ENCODE measurements around the gene UGT2B7.

GRCh38 chr4:69078852-69079251 lies 17.4 kb upstream of the UGT2B7 start:
- TF ChIP-seq, protein P1, sequence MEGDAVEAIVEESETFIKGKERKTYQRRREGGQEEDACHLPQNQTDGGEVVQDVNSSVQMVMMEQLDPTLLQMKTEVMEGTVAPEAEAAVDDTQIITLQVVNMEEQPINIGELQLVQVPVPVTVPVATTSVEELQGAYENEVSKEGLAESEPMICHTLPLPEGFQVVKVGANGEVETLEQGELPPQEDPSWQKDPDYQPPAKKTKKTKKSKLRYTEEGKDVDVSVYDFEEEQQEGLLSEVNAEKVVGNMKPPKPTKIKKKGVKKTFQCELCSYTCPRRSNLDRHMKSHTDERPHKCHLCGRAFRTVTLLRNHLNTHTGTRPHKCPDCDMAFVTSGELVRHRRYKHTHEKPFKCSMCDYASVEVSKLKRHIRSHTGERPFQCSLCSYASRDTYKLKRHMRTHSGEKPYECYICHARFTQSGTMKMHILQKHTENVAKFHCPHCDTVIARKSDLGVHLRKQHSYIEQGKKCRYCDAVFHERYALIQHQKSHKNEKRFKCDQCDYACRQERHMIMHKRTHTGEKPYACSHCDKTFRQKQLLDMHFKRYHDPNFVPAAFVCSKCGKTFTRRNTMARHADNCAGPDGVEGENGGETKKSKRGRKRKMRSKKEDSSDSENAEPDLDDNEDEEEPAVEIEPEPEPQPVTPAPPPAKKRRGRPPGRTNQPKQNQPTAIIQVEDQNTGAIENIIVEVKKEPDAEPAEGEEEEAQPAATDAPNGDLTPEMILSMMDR (IDR thresholded peaks at IDR 0.05), result no peak
- TF ChIP-seq POLR2AphosphoS5 (IDR thresholded peaks at IDR 0.05), result no peak
- TF ChIP-seq POLR2A (IDR thresholded peaks at IDR 0.05), result no peak
